K562 (cell line): Measurements from ENCODE around the gene WDR46. TPM values are rescaled to one million over a fixed set of nuclear protein-coding genes. Genes with fewer than 3 reads are reported as not detected.

Experiments
- AFF4 ChIP-seq: sonication (generic); formaldehyde crosslinking; IDR thresholded peaks from 2 replicates; pipeline ENCODE4 v1.8.0; 2023; ENCODE audit warnings: mild to moderate bottlenecking, missing genetic modification reagents
- DNMT1 ChIP-seq: fragments of 450-650 bp; IDR thresholded peaks from 2 replicates; pipeline ENCODE4 v1.6.1; 2016; ENCODE audit warnings: antibody characterized with exemption, mild to moderate bottlenecking
- GTF2B ChIP-seq: IDR thresholded peaks from 2 replicates; pipeline ENCODE4 v1.6.1; 2011; ENCODE audit not compliant: insufficient read length; ENCODE audit errors: extremely low read depth
- HNRNPLL ChIP-seq: fragments of 200-400 bp; formaldehyde crosslinking; IDR thresholded peaks from 2 replicates; pipeline ENCODE4 v1.6.1; 2017; ENCODE audit warnings: low read length, low read depth, mild to moderate bottlenecking; ENCODE audit not compliant: poor library complexity, severe bottlenecking
- JUN ChIP-seq, 2 experiments: sonication (generic) in 1 of 2; formaldehyde crosslinking in 1 of 2; IDR thresholded peaks; 2 replicates each; pipeline versions ENCODE4 v1.6.1 to v1.8.0; 2012 to 2022; ENCODE audit warnings: borderline replicate concordance in 2 of 2, mild to moderate bottlenecking in 2 of 2, improper control_type of control experiment in 1 of 2, low read depth in 1 of 2, low read length in 1 of 2, missing genetic modification reagents in 1 of 2
- NKRF ChIP-seq: fragments of 450-650 bp; IDR thresholded peaks from 2 replicates; pipeline ENCODE4 v1.6.1; 2016; ENCODE audit warnings: borderline replicate concordance
- SP2 ChIP-seq: IDR thresholded peaks from 2 replicates; pipeline ENCODE4 v1.6.1; 2011; ENCODE audit warnings: mild to moderate bottlenecking, low read depth, low read length, moderate library complexity; ENCODE audit not compliant: poor library complexity, severe bottlenecking; ENCODE audit errors: extremely low read depth
- TBP ChIP-seq: optimal IDR thresholded peaks from 2 replicates; pipeline ENCODE3; 2011; ENCODE audit warnings: low read depth, low read length, improper control_type of control experiment
- TFE3 ChIP-seq: fragments of 450-650 bp; formaldehyde crosslinking; IDR thresholded peaks from 2 replicates; pipeline ENCODE4 v1.4.0; 2020; ENCODE audit warnings: mild to moderate bottlenecking, mixed read lengths
- TOE1 ChIP-seq, 2 experiments: fragments of 450-650 bp in 1 of 2; sonication (generic) in 1 of 2; formaldehyde crosslinking in 1 of 2; IDR thresholded peaks; 2 replicates each; pipeline versions ENCODE4 v1.7.1 to v1.8.0; 2016 to 2022; ENCODE audit warnings: borderline replicate concordance in 2 of 2, mild to moderate bottlenecking in 2 of 2, antibody characterized with exemption in 1 of 2, inconsistent platforms in 1 of 2, low read depth in 1 of 2, missing genetic modification reagents in 1 of 2, moderate library complexity in 1 of 2
- ZFP91 ChIP-seq: sonication (generic); formaldehyde crosslinking; IDR thresholded peaks from 2 replicates; pipeline ENCODE4 v1.8.0; 2022; ENCODE audit warnings: mild to moderate bottlenecking, missing genetic modification reagents
- ZNF444 ChIP-seq: fragments of 250-450 bp; sonication (Bioruptor Pico); IDR thresholded peaks from 2 replicates; pipeline ENCODE4 v1.4.0; 2020; ENCODE audit warnings: mild to moderate bottlenecking, moderate library complexity
- ZNF445 ChIP-seq: fragments of 250-450 bp; sonication (Bioruptor Pico); IDR thresholded peaks from 2 replicates; pipeline ENCODE4 v1.4.0; 2020; ENCODE audit warnings: low read depth, mild to moderate bottlenecking, moderate library complexity
- ZSCAN32 ChIP-seq: fragments of 450-650 bp; formaldehyde crosslinking; IDR thresholded peaks from 2 replicates; pipeline ENCODE4 v1.4.0; 2020; ENCODE audit warnings: mild to moderate bottlenecking, moderate library complexity
- polyA plus RNA-seq, 8 experiments: library from polyadenylated mRNA; depleted of rRNA in 4 of 8; stranded (reverse) in 5 of 8; unstranded in 3 of 8; fragments of >200 nt; fragmentation: Nextera tagmentation in 2 of 8; fragmentation: Illumina TruSeq in 1 of 8; extraction: Ambion mirVana in 2 of 8; extraction: Trizol in 1 of 8; gene quantifications; 2 replicates each; pipeline versions ENCODE4 v1.2.1 to v1.2.3, GENCODE V29; 2011 to 2014; ENCODE audit warnings: inconsistent platforms in 1 of 8, missing spikeins in 1 of 8
- total RNA-seq, 7 experiments: library from RNA; depleted of rRNA in 6 of 7; stranded (reverse); fragments of >200 nt in 6 of 7; fragmentation: Illumina TruSeq in 2 of 7; extraction: Trizol in 2 of 7; gene quantifications; 2 replicates each; pipeline versions ENCODE4 v1.2.1 to v1.2.3, GENCODE V29; 2011 to 2021; ENCODE audit warnings: low replicate concordance in 1 of 7

Gene WDR46
- total and polyA plus RNA-seq, 9 of the 15 experiments (the other 6 are each of a cell fraction or from before 2014, with no cell fraction given): 8.9 to 146 (median 93.1) TPM

- no peak for TF ChIP-seq AFF4 (CRISPR knock-in tag)
- TF ChIP-seq DNMT1: peak; percentile 42; the same call in 1 of the 2 replicates
- TF ChIP-seq TFE3: no peak
- peak; percentile 64 for TF ChIP-seq HNRNPLL
- no peak for TF ChIP-seq JUN (IDR thresholded peaks at IDR 0.05; ENCODE audit: borderline replicate concordance, low read depth, low read length)
- 0 out of 2 replicates have a peak, but pooled peaks have one; percentile 9 for TF ChIP-seq JUN (CRISPR knock-in tag; IDR thresholded peaks at IDR 0.05; ENCODE audit: borderline replicate concordance)
- TF ChIP-seq GTF2B: no peak
- TF ChIP-seq TBP: peak; percentile 53
- peak; percentile 95 for TF ChIP-seq TOE1 (IDR thresholded peaks at IDR 0.05; ENCODE audit: borderline replicate concordance)
- TF ChIP-seq TOE1 (CRISPR knock-in tag; IDR thresholded peaks at IDR 0.05; ENCODE audit: borderline replicate concordance, low read depth): no peak
- TF ChIP-seq SP2: peak; percentile 40
- TF ChIP-seq ZSCAN32 (CRISPR knock-in tag): no peak
- no peak for TF ChIP-seq ZNF445 (CRISPR knock-in tag)
- TF ChIP-seq ZNF444 (CRISPR knock-in tag): no peak
- TF ChIP-seq ZFP91 (CRISPR knock-in tag): peak; percentile 94
- peak; percentile 52; the same call in 1 of the 2 replicates for TF ChIP-seq NKRF
These were observed 28.8 kb upstream of the WDR46 start, which contains the start of gene ZBTB22 (continued) for GRCh38 chr6:33317669-33318425.
